GM12872 (cell line): Measurements from ENCODE around the gene AGBL3.

Experiments used
- CTCF ChIP-seq: IDR thresholded peaks from 3 replicates; pipeline ENCODE4 v1.5.1; 2011; ENCODE audit warnings: low read depth, mild to moderate bottlenecking, low read length, moderate library complexity; ENCODE audit not compliant: insufficient read depth

AGBL3 gene

GRCh38 chr7:135129579-135129978 is 143.3 kb downstream of the AGBL3 start:
- no peak for TF ChIP-seq CTCF

GRCh38 chr7:135143885-135144668 is 157.8 kb downstream of the AGBL3 start:
- no peak for TF ChIP-seq CTCF

- TF ChIP-seq CTCF: no peak
Observed at GRCh38 chr7:135147341-135147898, 161.1 kb downstream of the AGBL3 start.

GRCh38 chr7:135147899-135148721 is 161.8 kb downstream of the AGBL3 start, which contains the start of gene TMEM140:
Gene TMEM140 (plus strand): TSS chr7:135148072. CDS start chr7:135164442, 16,370 bp downstream.
- TF ChIP-seq CTCF: no peak; the same call in 2 of the 3 replicates

GRCh38 chr7:135150072-135150782 is 163.9 kb downstream of the AGBL3 start:
- no peak for TF ChIP-seq CTCF

- TF ChIP-seq CTCF: no peak
Observed at GRCh38 chr7:135151132-135151531, 164.8 kb downstream of the AGBL3 start.
